Measurements from ENCODE around the gene PRKG1. TPM values are rescaled to one million over a fixed set of nuclear protein-coding genes. Genes with fewer than 3 reads are reported as not detected.

The PRKG1 gene
- total RNA-seq, 4 donors from 2014 or later, result 24.0 to 89.1 (median 45.7) TPM

DNA sequence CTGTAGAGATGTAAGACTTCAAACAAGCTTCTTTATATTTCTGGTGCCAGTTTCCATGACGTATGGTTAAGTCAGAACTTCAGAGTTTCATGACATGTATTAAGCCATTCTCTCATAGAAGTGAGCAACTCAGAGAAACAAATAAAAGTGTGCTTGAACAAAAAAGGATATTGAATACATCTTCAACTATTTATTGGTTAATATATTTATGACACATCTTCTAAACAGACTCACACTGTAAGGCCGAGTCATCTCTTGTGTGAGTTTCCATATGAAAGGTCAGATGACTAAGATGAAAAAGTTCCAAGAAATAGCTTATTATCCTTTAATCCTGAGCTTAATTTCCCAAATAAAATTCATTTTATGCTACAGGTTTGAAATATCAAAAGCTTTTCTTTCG is 730.6 kb downstream of the PRKG1 start:
- Histone ChIP-seq H3K4me1 (no peaks in the 10 kb centered on the region), H3K36me3 (no peaks in the 10 kb centered on the region), H3K27ac (no peak overlapping the region), H3K9me3 (no peaks in the 10 kb centered on the region), H3K4me3 (no peak overlapping the region), H3K27me3 (no peaks in the 10 kb centered on the region)
- no peak for TF ChIP-seq CTCF (IDR thresholded peaks at IDR 0.05)
- no peak for TF ChIP-seq POLR2A (IDR thresholded peaks at IDR 0.05)
- no peak for DNase-seq

- Histone ChIP-seq H3K9me3 (no peaks in the 10 kb centered on the region), H3K4me1 (no peaks in the 10 kb centered on the region), H3K27me3 (no peaks in the 10 kb centered on the region), H3K4me3 (no peak overlapping the region), H3K36me3 (no peaks in the 10 kb centered on the region), H3K27ac (no peak overlapping the region)
- TF ChIP-seq POLR2A (IDR thresholded peaks at IDR 0.05) (no peak), CTCF (IDR thresholded peaks at IDR 0.05) (no peak)
- DNase-seq, result no peak
Observed at GRCh38 chr10:51806079-51806835, 732.0 kb downstream of the PRKG1 start.

DNA sequence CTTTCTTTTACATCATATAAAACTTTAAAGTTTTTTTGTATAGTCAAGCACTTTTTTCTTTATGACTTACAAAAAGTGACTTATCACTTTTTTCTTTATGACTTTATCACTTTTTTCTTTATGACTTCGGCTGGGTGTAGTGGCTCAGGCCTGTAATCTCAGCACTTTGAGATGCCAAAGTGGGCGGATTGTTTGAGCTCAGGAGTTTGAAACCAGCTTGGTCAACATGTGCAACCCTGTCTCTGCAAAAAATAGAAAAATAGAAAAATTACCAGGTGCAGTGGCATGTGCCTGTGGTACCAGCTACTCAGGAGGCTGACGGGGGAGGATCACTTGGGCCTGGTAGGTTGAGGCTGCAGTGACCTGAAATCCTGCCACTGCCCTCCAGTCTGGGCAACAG is 733.9 kb downstream of the PRKG1 start:
- no peaks in the 10 kb centered on the region for H3K27me3 ChIP-seq
- no peaks in the 10 kb centered on the region for H3K36me3 ChIP-seq
- H3K4me3 ChIP-seq, result no peak overlapping the region
- TF ChIP-seq CTCF (IDR thresholded peaks at IDR 0.05), result no peak
- TF ChIP-seq POLR2A (IDR thresholded peaks at IDR 0.05), result no peak
- H3K9me3 ChIP-seq, result no peaks in the 10 kb centered on the region
- no peak overlapping the region for H3K27ac ChIP-seq
- no peaks in the 10 kb centered on the region for H3K4me1 ChIP-seq
- no peak for DNase-seq

DNA sequence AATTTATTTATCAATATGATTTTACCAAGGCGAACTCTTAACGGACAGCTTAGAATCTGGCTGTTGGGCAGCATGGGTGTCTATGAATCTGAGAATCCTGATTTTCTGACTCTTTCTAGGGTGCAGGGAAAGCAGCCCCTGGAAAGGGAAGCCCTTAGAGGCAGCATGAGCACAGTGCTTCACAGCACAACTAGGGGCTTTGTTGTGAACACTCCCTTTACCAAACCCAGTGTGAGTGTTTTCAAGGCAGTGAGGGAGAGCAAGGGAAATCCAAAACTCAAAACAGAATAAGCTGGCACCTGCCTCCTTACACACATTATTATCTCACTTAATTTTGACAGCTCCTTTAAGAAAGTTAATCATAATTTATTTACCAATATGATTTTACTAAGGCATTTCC is 741.4 kb downstream of the PRKG1 start:
- Histone ChIP-seq H3K27ac (no peak overlapping the region), H3K36me3 (no peaks in the 10 kb centered on the region), H3K4me1 (no peaks in the 10 kb centered on the region), H3K9me3 (no peaks in the 10 kb centered on the region), H3K27me3 (no peaks in the 10 kb centered on the region), H3K4me3 (no peak overlapping the region)
- TF ChIP-seq CTCF (IDR thresholded peaks at IDR 0.05) (no peak), POLR2A (IDR thresholded peaks at IDR 0.05) (no peak)
- no peak for DNase-seq

GRCh38 chr10:51821045-51821444 is 746.8 kb downstream of the PRKG1 start:
- Histone ChIP-seq H3K27me3 (no peaks in the 10 kb centered on the region), H3K9me3 (no peaks in the 10 kb centered on the region), H3K4me1 (no peaks in the 10 kb centered on the region), H3K36me3 (no peaks in the 10 kb centered on the region), H3K27ac (no peak overlapping the region), H3K4me3 (no peak overlapping the region)
- DNase-seq, result no peak
- TF ChIP-seq POLR2A (IDR thresholded peaks at IDR 0.05) (no peak), CTCF (IDR thresholded peaks at IDR 0.05) (no peak)

All from Peyer's patch (tissue), 4 donors.